Duodenal mucosa (tissue), 2 donors: Measurements from ENCODE around the gene SUPT5H.
"Not testable (repeated sequence)": the region's sequence is repeated elsewhere in the genome, so short reads cannot be mapped to it uniquely, and the experiment has no call there.

Experiments
- H3K27ac ChIP-seq: one replicate; pipeline ENCODE4 v1.7.0; 2013; ENCODE audit warnings: low read depth, low read length
- H3K27me3 ChIP-seq, 2 donors: one replicate each; pipeline ENCODE4 v1.7.0; 2013; ENCODE audit warnings: low read length in 2 of 2, control low read depth in 1 of 2; ENCODE audit not compliant: insufficient read depth in 2 of 2, control insufficient read depth in 1 of 2
- H3K36me3 ChIP-seq, 2 donors: one replicate each; pipeline ENCODE4 v1.7.0; 2013; ENCODE audit warnings: low read length in 2 of 2, control low read depth in 1 of 2; ENCODE audit not compliant: insufficient read depth in 2 of 2, control insufficient read depth in 1 of 2
- H3K4me1 ChIP-seq, 2 donors: one replicate each; pipeline ENCODE4 v1.7.0; 2013; ENCODE audit warnings: low read length in 2 of 2, control low read depth in 1 of 2; ENCODE audit not compliant: insufficient read depth in 2 of 2, control insufficient read depth in 1 of 2
- H3K4me3 ChIP-seq, 2 donors: one replicate each; pipeline ENCODE4 v1.7.0; 2013; ENCODE audit warnings: low read length in 2 of 2, low read depth in 1 of 2
- H3K9ac ChIP-seq, 2 donors: one replicate each; pipeline ENCODE4 v1.7.0; 2013; ENCODE audit warnings: low read length in 2 of 2, low read depth in 1 of 2
- H3K9me3 ChIP-seq, 2 donors: one replicate each; pipeline ENCODE4 v1.7.0; 2013; ENCODE audit warnings: low read length in 2 of 2, control low read depth in 1 of 2; ENCODE audit not compliant: control insufficient read depth in 1 of 2

SUPT5H gene

DNA sequence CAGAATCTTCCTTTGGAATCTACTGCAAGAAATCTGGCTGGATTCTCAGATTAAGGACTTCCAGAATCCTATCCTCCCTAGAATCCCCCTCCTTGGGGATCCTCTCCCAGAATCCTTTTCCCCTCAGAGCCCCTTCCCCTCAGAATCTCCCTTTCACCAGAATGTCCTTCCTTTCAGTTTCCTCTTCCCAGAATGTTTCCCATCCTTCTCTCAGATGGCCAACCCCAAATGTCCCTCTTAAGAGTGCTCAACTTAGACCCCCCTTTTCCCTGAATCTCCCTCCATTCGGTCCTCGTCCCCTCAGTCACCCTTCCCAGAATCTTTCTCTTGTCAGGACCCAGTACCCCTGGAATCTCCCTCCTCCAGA, 9.0 kb upstream of the SUPT5H start:
- Histone ChIP-seq H3K4me3 (peak overlapping the region; percentile 57 to 97), H3K9me3 (no peaks in the 10 kb centered on the region), H3K27me3 (no peaks in the 10 kb centered on the region), H3K9ac (peak overlapping the region; percentile 55 to 80), H3K27ac (peak overlapping the region; percentile 67), H3K36me3 (peaks cover 14 to 24% of the 10 kb centered on the region in 2 donors), H3K4me1 (peaks cover 19 to 31% of the 10 kb centered on the region in 2 donors)

DNA sequence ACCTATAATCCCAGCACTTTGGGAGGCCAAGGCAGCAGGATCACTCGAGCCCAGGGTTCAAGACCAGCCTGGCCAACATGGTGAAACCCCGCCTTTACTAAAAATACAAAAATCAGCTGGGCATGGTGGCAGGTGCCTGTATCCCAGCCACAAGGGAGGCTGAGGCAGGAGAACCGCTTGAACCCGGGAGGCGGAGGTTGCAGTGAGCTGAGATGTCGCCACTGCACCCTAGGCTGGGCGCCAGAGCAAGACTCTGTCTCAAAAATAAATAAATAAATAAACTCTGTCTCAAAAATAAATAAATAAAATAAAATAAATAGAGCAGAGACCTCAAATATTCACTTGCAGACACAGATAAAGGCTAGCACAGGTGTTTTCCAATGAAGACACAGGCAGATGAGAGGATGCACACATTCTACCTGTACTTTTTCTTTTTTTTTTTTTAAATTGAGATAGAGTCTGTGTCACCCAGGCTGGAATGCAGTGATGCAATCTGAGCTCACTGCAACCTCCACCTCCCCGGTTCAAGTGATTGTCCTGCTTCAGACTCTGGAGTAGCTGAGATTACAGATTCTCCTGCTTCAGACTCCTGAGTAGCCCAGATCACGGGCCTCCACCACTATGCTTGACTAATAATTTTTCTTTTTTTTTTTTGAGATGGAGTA, 7.0 kb upstream of the SUPT5H start:
- no peak overlapping the region for H3K9ac ChIP-seq
- H3K4me3 ChIP-seq: no peak overlapping the region
- H3K4me1 ChIP-seq: peaks cover 19 to 29% of the 10 kb centered on the region in 2 donors
- no peak overlapping the region for H3K27ac ChIP-seq
- H3K27me3 ChIP-seq: no peaks in the 10 kb centered on the region
- H3K9me3 ChIP-seq: no peaks in the 10 kb centered on the region
- H3K36me3 ChIP-seq: peaks cover 7 to 12% of the 10 kb centered on the region in 2 donors

DNA sequence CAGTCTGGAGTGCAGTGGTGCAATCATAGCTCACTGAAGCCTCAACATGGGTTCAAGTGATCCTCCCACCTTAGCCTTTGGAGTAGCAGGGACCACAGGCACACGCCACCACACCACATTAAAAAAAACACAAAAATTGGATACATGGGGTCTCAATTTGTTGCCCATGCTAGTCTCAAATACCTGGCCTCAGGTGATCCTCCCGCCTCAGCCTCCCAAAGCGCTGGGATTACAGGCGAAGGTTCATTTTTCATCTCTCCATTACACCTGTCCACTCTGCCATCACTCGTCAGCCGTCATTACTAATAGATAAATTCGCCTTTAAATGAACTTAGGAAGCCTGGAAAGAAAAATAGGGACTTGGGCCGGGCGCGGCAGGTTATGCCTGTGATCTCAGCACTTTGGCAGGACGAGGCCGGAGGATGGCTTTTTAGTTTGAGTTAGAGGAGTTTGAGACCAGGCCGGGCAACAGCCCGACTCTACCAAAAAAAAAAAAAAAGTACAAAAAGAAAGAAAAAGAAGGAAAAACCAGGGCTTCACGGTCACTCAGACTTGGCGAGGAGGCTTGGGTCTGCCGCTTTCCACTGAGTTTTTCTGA, 685 bp upstream of the SUPT5H start:
- Histone ChIP-seq H3K4me1 (peaks cover 29 to 41% of the 10 kb centered on the region in 2 donors), H3K27ac (peak overlapping the region; percentile 92), H3K4me3 (peak overlapping the region; percentile 98 to 100), H3K9ac (peak overlapping the region; percentile 97 to 99), H3K9me3 (no peaks in the 10 kb centered on the region), H3K27me3 (no peaks in the 10 kb centered on the region), H3K36me3 (peaks cover 3 to 10% of the 10 kb centered on the region in 2 donors)

DNA sequence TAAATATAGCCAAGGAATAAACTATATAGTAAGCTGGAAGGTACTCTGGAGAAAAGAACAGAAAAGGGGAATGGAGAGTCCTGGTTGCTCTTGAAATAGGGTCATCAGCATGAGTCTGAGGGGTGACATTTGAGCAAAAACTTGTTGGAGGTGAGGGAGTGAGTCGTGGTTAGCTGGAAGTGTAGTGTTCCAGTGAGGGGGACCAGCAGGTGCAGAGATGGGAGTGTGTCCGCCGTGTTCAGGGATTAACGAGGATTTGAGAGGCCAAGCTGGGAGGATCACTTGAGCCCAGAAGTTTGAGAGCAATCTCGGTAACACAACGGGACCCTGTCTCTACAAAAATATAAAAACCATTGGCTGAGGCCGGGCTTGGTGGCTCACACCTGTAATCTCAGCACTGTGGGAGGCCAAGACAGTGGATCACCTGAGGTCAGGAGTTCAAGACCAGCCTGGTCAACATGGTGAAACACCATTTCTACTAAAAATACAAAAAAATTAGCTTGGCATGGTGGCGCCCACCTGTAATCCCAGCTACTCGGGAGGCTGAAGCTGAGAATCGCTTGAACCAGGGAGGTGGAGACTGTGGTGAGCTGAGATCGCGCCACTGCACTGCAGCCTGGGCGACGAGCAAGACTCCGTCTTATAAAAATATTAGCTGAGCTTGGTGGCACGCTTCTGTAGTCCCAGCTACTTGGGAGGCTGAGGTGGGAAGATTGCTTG, 1.1 kb downstream of the SUPT5H start:
- Histone ChIP-seq H3K27ac (no peak overlapping the region), H3K9ac (peak overlapping the region; percentile 97 to 99), H3K27me3 (no peaks in the 10 kb centered on the region), H3K4me3 (peak overlapping the region; percentile 98 to 100), H3K36me3 (peaks cover 3 to 12% of the 10 kb centered on the region in 2 donors), H3K9me3 (no peaks in the 10 kb centered on the region), H3K4me1 (peaks cover 33 to 39% of the 10 kb centered on the region in 2 donors)

DNA sequence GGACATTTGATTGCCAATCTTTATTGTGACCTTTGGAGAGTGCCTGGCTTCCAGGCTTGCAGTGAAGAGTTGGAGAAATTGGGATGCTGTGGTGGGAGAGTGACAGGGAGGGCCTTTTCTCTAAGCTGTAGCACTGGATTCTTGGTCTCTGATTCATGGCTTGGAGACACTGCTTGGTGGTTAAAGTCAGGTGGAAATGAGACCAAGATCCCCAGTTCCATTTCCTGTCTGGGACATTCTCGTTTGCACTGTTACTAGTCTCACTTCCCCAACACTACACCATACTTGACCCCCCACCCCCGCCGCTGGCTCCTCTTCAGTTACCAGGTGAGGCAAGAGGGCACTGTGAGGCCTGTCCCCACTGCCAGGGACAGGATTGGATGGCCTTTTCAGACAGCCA, 2.9 kb downstream of the SUPT5H start:
- H3K9ac ChIP-seq: no peak overlapping the region
- H3K4me1 ChIP-seq: peaks cover 33 to 39% of the 10 kb centered on the region in 2 donors
- peaks cover 14 to 28% of the 10 kb centered on the region in 2 donors for H3K36me3 ChIP-seq

DNA sequence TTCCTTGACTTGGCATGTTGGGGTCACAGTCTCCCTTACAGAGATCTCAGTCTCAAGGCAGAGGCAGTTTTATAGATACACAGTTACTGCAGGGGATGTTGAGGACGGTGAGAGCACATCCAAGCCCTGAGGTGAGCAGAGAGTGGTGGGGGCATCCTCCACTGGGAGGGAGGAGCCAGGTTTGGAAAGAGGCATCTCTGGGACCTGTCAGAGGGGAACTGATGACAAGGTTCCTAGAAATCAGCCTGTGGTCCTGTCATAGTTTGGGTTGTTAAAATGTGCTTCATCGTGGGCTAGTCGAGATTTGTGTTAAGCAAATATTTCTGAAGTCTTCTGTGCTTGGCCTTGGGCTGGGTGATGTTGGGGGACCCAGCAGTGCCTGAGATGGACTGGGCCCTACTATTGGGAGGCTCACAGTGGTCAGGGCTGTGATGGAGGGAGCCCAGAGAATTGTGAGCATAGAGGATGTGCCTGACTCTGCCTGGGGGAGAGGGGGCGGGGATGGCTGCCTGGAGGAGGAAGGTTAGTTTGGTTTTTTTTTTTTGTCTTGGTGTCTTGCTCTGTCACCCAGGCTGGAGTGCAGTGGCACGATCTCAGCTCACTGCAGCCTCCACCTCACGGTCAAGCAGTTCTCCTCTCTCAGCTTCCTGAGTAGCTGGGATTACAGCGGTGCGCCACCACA, 3.9 kb downstream of the SUPT5H start:
- Histone ChIP-seq H3K4me3 (no peak overlapping the region), H3K9me3 (no peaks in the 10 kb centered on the region), H3K4me1 (peaks cover 33 to 38% of the 10 kb centered on the region in 2 donors), H3K27ac (no peak overlapping the region), H3K36me3 (peaks cover 20 to 38% of the 10 kb centered on the region in 2 donors), H3K9ac (no peak overlapping the region), H3K27me3 (no peaks in the 10 kb centered on the region)

More for the DNA sequence above, 2.9 kb downstream of the SUPT5H start:
- H3K9me3 ChIP-seq: no peaks in the 10 kb centered on the region
- H3K4me3 ChIP-seq: peak overlapping the region in 1 of 2 donors; percentile 7
- H3K27me3 ChIP-seq: no peaks in the 10 kb centered on the region
- H3K27ac ChIP-seq: no peak overlapping the region

DNA sequence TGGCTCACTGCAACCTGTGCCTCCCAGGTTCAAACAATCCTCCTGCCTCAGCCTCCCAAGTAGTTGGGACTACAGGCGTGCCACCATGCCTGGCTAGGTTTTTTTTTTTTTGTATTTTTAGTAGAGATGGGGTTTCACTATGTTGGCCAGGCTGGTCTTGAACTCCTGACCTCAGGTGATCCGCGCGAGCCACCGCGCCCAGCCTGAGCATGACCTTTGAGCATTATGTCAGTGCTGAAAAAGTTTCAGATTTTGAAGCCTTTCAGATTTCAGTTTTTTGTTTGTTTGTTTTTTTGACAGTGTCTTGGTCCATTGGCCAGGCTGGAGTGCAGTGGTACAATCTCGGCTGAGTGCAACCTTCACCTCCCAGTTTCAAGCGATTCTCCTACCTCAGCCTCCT, 5.9 kb downstream of the SUPT5H start:
- not testable (repeated sequence) for H3K9ac ChIP-seq, H3K9me3 ChIP-seq, H3K4me3 ChIP-seq, H3K27ac ChIP-seq, H3K27me3 ChIP-seq
- H3K36me3 ChIP-seq: peaks cover 23 to 50% of the 10 kb centered on the region in 2 donors
- peaks cover 31 to 32% of the 10 kb centered on the region in 2 donors for H3K4me1 ChIP-seq

DNA sequence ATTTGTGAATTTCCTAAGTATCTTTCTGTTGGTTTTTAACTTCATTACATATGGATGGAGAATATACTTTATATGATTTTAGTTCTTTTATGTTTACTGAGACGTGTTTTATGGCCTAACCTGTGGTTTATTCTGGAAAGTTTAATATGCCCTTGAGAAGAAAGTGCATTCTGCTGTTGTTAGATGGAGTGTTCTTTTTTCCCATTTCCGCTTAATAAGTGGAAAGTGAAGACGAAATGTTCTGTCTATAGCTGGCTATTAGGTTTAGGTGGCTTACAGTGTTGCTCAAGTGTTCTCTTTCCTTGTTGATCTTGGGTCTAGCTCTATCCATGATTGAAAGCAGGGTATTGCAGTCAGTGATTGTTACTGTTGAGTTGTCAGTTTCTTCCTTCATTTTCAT, 18.0 kb downstream of the SUPT5H start:
- Histone ChIP-seq H3K9me3 (no peaks in the 10 kb centered on the region), H3K36me3 (peaks cover 46 to 78% of the 10 kb centered on the region in 2 donors), H3K27ac (no peak overlapping the region), H3K9ac (no peak overlapping the region), H3K4me1 (no peaks in the 10 kb centered on the region), H3K27me3 (no peaks in the 10 kb centered on the region), H3K4me3 (no peak overlapping the region)

DNA sequence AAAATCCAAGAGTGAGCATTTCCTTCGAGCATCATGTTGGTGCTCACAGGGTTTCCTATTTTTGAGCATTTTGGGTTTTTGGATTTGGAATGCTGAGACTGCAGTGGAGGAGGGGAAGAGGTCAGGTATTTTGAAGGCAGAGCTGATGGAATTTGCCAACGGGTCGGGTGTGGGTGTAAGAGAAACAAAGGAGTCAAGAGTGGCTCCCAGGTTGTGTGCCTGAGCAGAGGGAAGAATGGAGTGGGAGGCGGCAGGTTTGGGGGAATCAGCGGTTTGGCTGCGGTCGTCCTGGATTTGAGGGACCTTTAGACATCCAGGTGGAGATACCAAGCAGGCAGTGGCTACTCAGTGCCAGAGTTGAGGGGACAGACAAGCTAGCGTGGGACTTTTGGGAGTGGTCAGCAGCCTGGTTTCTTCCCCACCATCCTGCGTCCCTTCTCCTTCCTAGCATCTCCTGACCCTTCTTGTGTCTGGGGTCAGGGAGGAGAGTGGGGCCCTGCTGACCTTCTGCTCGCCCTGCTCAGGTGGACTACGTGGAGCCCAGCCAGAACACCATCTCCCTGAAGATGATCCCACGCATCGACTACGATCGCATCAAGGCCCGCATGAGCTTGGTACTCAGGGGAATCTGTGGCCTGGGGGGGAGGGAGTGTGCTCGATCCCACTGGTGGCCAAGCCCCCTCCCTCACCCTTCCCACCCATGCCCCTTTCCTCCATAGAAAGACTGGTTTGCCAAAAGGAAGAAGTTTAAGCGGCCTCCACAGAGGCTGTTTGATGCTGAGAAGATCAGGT, 20.8 kb downstream of the SUPT5H start:
- peaks cover 52 to 78% of the 10 kb centered on the region in 2 donors for H3K36me3 ChIP-seq
- no peaks in the 10 kb centered on the region for H3K4me1 ChIP-seq
- no peaks in the 10 kb centered on the region for H3K9me3 ChIP-seq
- no peak overlapping the region for H3K4me3 ChIP-seq
- H3K9ac ChIP-seq: no peak overlapping the region
- H3K27ac ChIP-seq: no peak overlapping the region
- H3K27me3 ChIP-seq: no peaks in the 10 kb centered on the region
